ENCODE measurements around the gene OR1N1. TPM values are rescaled to one million over a fixed set of nuclear protein-coding genes. Genes with fewer than 3 reads are reported as not detected.

OR1N1 gene
- total and polyA plus RNA-seq, 12 donors: not detected

DNA sequence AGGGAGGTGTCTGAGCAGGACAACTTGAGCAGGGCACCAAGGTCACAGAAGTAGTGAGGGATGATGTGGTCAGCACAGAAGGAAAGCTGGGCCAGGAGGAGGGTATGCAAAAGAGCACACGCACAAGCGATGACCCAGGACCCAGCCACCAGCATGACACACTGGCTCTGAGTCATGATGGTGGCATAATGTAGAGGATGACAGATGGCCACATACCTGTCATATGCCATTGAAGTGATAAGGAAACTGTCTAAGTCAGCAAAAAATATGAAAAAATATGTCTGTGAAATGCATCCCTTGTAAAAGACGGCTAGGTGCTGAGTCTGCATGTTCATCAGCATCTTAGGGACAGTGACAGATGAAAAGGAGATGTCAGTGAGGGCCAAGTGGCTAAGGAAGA is 49.7 kb downstream of the OR1N1 start:
- Histone ChIP-seq H3K36me3 (no peaks in the 10 kb centered on the region), H3K4me1 (no peaks in the 10 kb centered on the region), H3K4me3 (no peak overlapping the region), H3K9me3 (no peaks in the 10 kb centered on the region), H3K27me3 (peaks cover 0 to 31% (median 13%) of the 10 kb centered on the region in 7 donors), H3K27ac (no peak overlapping the region)
- DNase-seq: no peak
- TF ChIP-seq, protein P1, sequence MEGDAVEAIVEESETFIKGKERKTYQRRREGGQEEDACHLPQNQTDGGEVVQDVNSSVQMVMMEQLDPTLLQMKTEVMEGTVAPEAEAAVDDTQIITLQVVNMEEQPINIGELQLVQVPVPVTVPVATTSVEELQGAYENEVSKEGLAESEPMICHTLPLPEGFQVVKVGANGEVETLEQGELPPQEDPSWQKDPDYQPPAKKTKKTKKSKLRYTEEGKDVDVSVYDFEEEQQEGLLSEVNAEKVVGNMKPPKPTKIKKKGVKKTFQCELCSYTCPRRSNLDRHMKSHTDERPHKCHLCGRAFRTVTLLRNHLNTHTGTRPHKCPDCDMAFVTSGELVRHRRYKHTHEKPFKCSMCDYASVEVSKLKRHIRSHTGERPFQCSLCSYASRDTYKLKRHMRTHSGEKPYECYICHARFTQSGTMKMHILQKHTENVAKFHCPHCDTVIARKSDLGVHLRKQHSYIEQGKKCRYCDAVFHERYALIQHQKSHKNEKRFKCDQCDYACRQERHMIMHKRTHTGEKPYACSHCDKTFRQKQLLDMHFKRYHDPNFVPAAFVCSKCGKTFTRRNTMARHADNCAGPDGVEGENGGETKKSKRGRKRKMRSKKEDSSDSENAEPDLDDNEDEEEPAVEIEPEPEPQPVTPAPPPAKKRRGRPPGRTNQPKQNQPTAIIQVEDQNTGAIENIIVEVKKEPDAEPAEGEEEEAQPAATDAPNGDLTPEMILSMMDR (IDR thresholded peaks at IDR 0.05): no peak
- 87 to 90% methylated on average over 3 of the region's 3 CpGs for WGBS, 2 donors
- no peak for ATAC-seq
- intact Hi-C loops (cut with DNase I): no loop called here

Other genes with a start within 250 kb of the OR1N1 start
- 10 to 100 TPM in 1 of 10 donors, 1 to 10 TPM in 9; 1.1 to 15.6 (median 4.0) TPM for gene PTGS1, start 156.3 kb downstream of the OR1N1 start, total RNA-seq
- 1 to 10 TPM in 1 of 2 donors, under 1 TPM in 1; 0.95 to 2.9 TPM for gene PTGS1, start 156.3 kb downstream of the OR1N1 start, polyA plus RNA-seq
- gene OR1J1, start 49.4 kb downstream of the OR1N1 start, total RNA-seq: not detected
- gene OR1J1, start 49.4 kb downstream of the OR1N1 start, polyA plus RNA-seq: not detected
- gene OR1J2, start 16.5 kb downstream of the OR1N1 start, total RNA-seq: under 1 TPM in 1 of 10 donors, not detected in 9; 0.30 TPM
- not detected for gene OR1J2, start 16.5 kb downstream of the OR1N1 start, polyA plus RNA-seq
- gene OR1J4, start 8.2 kb downstream of the OR1N1 start, total RNA-seq: not detected
- gene OR1J4, start 8.2 kb downstream of the OR1N1 start, polyA plus RNA-seq: not detected
- gene OR1N2, start 25.8 kb upstream of the OR1N1 start, total RNA-seq: not detected
- not detected for gene OR1N2, start 25.8 kb upstream of the OR1N1 start, polyA plus RNA-seq
- under 1 TPM in 1 of 10 donors, not detected in 9; 0.45 TPM for gene OR1L8, start 56.1 kb upstream of the OR1N1 start, total RNA-seq
- gene OR1L8, start 56.1 kb upstream of the OR1N1 start, polyA plus RNA-seq: under 1 TPM in 1 of 2 donors, not detected in 1; 0.04 TPM
- not detected for gene OR1Q1, start 87.4 kb upstream of the OR1N1 start, total RNA-seq
- not detected for gene OR1Q1, start 87.4 kb upstream of the OR1N1 start, polyA plus RNA-seq
- not detected for gene OR1B1, start 130.3 kb upstream of the OR1N1 start, total RNA-seq
- not detected for gene OR1B1, start 130.3 kb upstream of the OR1N1 start, polyA plus RNA-seq
- not detected for gene OR1L1, start 134.4 kb upstream of the OR1N1 start, total RNA-seq
- gene OR1L1, start 134.4 kb upstream of the OR1N1 start, polyA plus RNA-seq: not detected
- not detected for gene OR1L3, start 147.8 kb upstream of the OR1N1 start, total RNA-seq
- gene OR1L3, start 147.8 kb upstream of the OR1N1 start, polyA plus RNA-seq: not detected
- not detected for gene OR1L4, start 196.7 kb upstream of the OR1N1 start, total RNA-seq
- gene OR1L4, start 196.7 kb upstream of the OR1N1 start, polyA plus RNA-seq: not detected
- gene OR1L6, start 215.0 kb upstream of the OR1N1 start, total RNA-seq: not detected
- not detected for gene OR1L6, start 215.0 kb upstream of the OR1N1 start, polyA plus RNA-seq

Measured in heart right ventricle (tissue), 16 donors.